GM21737 (cell line): ENCODE data around the gene TOX2.

ENCODE experiments used
- ATAC-seq: cut with Tn5 transposase; IDR thresholded peaks from one replicate; pipeline ENCODE4 v1.9.1; 2021; ENCODE audit warnings: mild to moderate bottlenecking, moderate library complexity; ENCODE audit not compliant: unreplicated experiment

Gene TOX2

DNA sequence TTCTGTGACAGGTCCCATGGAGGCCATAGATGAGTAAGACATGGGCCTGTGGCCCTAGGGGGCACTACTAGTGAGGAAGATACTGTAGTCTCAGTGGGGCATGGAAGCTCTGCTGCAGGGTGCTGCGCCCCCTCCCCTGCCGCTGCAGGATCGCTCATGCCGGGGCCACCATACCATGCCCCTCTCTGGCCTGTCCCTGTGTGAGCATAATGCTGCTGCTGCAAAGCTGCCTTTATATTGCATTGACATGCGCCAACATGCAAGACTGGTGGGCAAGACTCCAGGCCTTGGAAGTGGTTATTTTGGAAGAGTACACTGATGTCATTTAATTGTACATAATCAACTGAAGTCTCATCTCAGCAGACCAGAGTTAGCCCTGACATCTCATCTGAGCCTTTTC lies 60.0 kb downstream of the TOX2 start:
- ATAC-seq = no peak

DNA sequence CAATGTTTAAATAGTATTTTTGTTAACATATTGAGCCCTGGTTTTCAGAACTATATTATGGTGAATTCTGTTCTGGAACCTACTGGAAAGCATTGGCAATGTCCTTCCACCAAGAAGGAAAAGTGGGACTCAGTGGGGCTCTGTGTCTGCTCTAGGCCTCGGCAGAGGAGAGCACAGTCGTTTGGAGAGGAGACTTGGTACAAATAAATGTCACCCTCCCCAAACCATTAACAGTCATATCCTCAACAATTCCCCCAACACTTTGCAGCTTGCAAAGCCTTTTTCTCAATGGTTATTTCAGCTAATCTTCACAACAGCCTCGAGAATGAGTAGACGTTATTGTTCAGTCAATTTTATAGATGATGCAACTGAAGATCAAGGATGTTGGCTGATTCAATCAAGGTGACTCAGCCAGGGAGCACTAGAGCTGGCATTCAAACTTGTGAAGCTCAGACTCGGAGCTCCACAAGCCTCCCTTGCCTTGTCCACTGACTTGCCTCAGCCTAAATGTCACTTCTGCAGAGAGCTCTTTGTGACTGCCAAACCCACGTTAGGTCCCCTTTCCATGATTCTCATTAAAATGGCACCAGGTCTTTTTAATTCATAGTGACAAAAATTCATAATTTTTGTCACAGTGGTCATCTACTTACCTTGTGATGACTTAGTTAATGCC lies 60.6 kb downstream of the TOX2 start:
- ATAC-seq = no peak

DNA sequence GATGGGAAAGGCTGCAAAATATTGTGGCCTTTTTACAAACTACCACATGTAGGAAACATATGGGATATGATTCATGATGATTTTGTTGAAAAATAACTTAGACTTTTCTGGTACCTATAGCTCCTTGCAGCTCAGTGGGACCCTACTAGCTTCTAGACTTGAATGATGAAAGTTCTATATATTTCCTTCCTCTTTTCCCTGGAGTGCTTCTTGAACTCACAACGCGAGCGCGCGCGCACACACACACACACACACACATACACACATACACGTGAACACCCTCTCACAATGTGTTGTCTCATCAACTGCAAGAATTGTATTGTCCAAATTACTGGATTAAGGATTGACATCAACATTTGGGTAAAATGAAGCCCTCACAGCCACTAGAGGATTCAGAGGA lies 61.9 kb downstream of the TOX2 start:
- ATAC-seq = no peak

DNA sequence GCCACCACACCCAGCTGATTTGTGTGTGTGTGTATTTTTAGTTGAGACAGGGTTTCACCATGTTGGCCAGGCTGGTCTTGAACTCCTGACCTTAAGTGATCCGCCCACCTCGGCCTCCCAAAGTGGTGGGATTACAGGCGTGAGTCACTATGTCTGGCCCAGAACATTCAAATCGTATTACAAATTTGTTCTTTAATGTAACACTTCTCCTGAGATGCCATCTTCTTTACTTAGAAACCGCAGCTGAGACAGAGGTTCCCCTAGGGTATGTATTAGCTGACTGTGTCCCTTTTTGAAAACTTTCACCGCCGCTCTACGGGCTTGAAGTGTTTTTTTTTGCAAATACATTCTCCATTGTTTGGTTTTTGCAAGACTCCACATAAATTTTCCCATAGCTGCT lies 62.6 kb downstream of the TOX2 start:
- ATAC-seq = no peak

DNA sequence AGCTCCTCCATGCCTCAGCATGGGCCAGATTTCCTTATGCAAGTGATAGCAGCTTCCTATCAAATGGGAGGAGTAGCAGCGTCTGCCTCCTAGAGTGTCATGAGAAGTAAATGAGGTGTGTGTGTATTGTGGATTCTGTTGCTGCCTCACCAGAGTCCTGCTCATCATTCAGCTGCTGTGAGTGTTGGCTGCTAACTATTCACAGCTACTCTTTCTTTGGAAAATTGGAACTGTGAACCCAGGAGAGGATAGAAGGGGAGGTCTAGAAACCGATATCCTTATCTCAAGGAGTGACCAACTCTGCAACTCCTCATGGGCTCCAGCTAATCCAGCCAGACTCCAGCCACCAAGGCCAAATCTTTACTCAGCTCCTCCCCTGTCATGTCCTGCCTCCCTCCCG lies 63.3 kb downstream of the TOX2 start:
- no peak for ATAC-seq

DNA sequence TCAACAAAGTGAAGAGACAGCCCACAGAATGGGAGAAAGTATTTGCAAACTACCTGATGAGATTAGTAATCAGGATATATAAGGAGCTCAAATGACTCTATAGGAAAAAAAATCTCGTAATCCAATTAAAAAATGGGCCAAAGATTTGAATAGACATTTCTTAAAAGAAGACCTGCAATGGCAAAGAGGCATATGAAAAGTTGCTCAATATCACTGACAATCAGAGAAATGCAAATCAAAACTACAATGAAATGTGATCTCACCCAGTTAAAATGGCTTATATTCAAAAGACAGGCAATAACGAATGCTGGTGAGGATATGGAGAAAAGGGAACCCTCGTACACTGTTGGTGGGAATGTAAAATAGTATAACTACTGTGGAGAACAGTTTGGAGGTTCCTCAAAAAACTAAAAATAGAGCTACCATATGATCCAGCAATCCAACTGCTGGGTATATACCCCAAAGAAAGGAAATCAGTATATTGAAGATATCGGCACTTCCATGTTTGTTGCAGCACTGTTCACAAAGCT lies 65.0 kb downstream of the TOX2 start:
- ATAC-seq = no peak

DNA sequence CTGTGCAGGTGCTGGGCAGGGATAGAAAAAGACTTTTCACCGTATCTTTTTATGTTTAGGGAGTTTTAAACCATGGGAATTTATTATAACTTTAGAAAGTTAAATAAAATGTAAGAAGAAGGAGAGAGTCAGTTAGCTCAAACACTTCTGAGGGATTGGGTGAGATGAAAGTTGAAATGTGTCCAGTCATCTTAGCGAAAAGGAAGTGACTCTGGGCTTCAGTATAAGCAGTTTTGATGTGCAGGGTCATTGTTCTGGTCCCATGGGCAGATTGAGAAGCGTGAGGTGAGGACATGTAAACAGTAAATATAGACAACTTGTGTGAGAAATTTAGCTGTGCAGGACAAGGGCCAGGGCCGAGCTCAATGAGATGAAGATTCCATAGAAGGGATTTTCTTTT lies 66.9 kb downstream of the TOX2 start:
- no peak for ATAC-seq

DNA sequence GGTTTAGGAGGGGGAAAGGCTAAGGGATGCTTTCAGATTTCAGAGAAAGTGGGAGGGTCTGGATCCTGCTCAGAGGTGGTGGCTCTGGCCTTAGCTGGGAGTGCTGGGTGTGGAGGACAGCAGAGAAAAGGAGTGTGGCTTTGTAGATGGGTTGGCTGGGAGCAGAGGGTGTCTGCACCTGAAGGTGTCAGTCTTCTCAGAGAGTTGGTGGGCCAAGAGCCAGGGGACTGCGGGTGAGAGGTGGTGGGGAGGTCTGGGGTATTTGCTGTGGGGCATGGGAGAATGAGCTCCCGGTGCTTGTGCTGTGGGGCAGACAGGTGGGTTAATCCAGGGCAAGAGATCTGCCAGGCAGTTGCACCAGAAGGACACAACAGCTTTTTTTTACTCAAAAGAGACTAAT lies 67.4 kb downstream of the TOX2 start:
- ATAC-seq = no peak

DNA sequence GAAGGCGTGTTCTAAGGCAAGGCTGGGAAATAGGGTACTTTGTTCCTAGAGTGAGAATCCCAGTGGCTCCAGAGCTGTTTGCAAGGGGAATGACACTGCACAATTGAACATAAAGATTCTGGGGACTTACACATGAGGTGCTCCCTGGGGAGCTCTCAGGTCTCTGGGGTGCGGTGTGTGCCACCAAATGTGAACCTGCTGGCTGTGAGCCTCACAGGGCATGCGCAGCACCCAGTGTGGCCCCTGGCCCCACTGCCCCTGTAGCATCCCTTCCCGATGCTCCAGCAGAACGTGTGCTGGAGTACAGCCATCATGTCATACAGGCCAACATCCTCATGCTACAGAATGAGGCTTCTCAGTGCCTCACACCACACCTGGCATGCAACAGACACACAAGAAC lies 68.2 kb downstream of the TOX2 start:
- ATAC-seq = no peak

DNA sequence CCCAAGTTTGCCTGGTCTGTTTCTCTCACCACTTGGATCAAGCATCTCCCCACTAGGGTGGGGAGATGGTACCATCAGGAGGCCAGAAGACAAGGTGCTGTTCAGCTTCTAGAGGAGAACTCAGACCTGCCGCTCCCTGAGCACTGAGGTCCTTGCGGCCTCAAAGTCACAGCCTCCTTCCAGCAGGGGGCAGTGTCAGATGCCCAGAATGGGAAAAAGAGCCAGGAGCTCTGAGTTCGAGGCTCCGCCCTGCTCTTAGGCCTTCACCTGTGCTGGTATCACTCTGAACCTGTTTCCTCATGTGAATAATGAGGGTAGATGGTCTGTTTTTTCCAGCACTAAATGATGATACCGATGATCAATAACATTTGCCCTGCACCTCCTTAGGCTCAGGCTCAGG lies 68.7 kb downstream of the TOX2 start:
- ATAC-seq = no peak

DNA sequence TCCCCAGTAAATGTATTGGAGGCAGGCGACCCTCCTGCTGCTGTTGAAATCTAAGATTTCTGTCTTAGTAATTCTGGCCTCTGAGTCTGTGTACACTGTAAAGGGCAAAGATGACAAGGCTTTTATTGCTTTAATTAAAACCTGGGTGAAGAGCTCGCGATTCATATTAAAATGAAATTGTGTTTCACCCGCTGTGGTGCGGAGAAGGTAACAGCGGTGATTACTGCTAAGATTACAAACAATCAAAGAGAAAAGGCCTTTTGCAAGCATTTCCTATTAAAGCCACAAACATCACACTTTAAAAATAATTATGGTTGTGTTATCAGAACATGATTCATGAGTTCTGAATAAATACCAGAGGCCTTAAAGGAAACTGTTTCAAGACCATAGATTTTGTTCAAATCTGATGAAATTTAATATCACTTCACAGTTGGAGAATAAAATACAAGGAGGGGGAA lies 69.3 kb downstream of the TOX2 start:
- no peak for ATAC-seq

DNA sequence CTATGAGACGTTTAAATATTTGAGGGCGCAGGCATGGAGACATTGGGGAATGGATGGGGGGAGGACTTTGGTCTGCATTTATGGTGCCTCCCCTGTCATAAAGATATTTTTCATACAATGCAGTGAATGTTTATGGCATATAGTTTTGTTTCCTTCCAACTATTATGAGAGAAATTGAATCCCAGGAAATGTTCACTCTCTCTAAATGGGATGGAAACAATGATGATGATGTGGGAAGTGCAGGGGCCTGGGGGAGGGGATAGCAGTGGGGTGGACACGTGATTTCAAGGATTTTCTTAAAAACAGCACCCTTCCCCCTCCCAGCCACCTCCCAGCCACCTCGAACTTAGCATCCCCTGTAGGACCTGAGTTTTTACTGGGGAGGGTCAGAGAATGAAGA lies 69.9 kb downstream of the TOX2 start:
- no peak for ATAC-seq

DNA sequence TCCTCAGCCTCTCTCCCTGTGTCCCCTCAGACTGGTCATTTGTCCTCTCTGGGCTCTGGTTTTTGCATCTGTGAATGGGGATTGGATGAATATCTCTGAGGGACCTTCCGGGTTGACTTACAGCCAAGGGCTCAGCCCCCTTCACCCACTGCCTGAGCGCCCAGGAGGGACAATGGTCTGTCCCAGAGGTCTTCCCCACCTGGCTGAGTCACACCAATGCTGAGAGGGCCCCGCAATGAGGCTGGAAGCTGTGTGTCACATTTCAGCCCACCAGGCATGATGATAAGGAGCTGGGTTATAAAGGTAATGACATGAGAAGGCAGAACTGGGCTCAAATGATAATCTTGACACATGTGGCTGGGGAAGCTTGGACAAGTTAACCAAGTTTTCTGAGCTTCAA lies 70.5 kb downstream of the TOX2 start:
- no peak for ATAC-seq

DNA sequence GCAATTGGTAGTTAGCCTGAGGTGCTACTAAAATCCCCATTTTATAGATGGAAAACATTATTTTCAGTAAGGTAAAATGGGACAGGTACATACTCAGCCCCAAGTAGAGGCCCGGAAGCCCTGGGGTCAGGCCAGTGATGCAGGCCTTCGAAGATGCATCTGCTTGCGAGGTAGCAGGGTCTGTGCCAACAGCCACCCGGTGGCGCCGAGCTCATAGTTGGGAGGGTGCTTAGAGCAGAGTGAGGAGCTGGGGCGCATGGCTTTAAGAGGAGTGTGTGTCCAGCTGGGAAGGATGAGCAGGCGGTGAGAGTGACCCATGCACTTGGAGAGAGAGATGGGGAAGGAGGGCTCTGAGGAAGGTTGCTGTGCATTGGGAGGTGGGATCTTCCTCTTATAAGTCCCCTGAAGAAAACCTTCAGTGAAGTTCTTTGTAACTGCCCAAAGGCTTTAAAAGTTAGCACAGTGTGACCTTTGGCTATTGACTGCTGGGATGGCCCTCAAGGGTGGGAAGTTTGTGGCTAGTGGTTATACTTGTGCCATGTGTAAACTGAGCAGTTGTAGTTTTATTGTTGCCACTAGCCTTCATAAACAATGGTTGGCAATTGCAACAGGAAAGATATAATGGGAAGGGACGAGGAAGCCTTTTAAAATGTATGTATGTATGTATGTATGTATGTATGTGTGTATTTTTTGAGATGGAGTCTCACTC lies 71.1 kb downstream of the TOX2 start:
- no peak for ATAC-seq

DNA sequence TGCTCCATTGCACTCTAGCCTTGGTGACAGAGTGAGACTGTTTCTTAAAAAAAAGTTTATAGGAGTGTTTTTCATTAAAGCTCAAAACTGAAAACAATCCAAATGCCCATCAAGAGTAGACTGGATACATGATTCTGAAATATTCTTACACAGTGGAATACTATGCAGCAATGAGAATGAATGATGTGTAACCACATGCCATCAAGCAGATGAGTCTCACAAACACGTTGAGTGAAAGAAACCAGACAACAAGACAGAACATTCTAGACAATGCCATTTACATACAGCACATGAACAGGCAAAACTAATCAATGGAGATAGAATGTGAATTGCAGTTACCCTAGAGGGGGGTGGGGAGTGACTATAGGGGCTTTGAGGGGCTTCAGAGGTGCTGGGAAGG lies 72.4 kb downstream of the TOX2 start:
- ATAC-seq = no peak

DNA sequence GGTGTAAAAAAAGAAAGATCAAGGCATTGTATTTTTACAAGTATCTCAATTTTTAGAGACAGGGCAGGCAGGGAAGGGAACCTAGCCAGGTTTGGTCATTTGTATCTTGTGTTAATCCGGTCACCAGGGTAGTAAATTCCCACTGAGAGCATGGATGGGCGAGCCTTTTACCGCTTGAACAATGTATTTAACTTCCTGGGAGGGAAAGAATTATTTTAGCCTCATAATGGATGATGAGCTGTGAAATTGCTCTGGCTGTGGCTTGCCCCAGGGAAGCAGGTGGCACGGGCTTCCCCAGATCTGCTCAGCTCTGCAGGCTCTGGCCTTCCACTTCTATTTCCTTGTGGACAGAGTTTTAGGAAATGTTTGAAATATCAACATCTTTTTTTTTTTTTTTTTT lies 72.9 kb downstream of the TOX2 start:
- no peak for ATAC-seq

DNA sequence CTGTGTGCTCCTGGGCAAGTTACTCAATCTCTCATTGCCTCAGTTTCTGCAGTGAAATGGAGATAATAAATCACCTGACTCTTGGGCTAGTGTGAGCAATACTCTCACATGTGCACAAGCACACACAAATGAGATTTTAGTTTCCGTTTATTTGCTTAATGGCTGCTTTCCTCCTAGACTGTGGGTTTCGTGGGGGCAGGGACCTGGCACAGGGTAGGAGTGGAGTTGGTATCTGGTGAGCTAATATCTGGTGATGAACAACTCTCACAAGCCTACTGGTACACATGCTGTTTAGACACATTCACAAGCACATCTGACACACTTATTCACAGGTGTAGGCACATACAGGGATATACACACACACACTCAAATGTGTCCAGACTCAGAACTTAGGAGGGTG lies 73.8 kb downstream of the TOX2 start:
- no peak for ATAC-seq

DNA sequence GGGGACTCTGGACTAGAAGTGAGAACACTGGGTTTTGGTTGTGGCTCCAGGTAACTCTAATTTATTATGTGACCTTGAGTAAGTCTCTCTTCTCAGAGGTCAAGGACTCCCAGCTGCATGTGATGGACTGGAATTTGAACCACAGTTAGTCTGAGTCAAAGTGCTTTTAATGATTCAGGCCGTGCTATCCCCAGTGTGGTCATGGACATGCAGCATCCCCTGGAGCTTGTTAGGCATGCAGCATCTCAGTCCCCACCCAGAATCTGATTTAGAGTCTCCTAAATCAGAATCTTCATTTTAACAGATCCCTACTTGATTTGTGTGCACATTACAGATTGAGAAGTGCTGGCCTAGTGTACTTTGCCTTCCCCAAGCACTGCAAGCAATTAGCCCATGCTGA lies 74.2 kb downstream of the TOX2 start:
- no peak for ATAC-seq

DNA sequence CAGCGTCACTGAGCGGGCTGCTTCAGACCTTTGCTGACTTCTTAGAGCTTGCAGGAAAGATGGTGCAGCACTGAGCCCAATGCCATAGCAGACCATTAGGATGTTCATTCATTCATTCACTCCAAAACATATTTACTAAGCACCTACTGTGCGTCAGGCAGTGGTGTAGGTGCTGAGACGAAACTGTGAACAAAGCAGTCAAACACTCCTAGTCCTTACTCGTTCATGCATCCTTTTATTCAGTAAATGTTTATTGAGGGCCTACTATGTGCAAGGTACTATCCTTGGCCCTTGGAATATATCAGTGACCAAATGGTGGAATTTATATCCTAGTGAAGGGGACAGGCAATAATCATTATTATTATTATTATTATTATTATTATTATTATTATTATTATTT lies 76.6 kb downstream of the TOX2 start:
- no peak for ATAC-seq

DNA sequence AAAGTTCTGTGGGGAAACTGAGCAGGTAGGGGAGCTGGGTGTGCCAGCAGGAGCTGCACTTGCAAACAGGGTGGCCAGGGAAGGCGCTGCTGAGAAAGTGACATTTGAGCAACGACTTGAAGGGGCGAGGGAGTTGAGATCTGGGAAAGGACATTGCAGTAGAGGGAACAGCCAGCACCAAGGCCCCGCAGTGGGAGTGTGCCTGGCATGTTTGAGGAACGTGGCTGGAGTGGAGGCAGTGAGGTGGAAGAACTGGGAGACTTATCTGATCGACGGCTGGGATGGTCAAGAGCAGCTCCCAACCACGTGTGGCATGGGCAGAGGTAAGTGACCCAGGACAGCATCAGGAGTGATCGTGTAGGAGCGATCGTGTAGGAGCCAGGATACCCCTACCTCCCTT lies 77.3 kb downstream of the TOX2 start:
- no peak for ATAC-seq

DNA sequence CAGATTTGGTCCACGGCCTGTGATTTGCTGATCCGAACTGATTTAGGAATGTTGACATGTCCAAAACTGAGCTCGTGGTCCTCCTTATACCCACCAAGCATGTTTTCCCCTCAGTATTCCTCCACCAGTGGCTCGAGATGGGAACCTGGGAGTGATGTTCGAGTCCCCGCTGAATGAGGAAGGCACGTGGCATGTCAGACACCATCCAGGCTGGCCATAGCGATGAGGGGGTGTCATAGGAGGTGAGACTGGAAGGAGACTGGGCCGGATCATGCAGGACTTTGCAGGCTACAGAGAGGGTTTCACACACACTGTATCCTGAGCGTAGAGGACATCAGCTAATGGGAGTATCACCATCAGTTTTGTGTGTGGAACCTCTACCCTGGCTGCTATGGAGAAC lies 78.2 kb downstream of the TOX2 start:
- ATAC-seq = no peak

DNA sequence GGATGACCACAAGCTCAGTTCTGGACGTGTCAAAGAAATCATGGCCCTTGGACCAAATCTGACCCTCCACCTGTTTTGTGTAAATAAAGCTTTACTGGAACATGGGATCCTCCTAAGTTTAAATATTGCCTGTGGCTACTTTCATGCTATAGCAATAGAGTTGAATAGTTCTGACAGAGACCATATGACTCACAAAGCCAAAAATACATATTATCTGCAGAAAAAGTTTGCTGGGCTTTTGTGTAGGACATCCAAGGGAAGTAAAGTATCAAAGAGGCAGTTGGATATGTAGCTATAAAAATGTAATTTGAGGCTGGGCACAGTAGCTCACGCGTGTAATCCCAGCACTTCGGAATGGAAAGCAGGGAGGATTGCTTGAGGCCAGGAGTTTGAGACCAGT lies 78.9 kb downstream of the TOX2 start:
- ATAC-seq = no peak
